ENCODE data around the gene SSTR3. TPM values are rescaled to one million over a fixed set of nuclear protein-coding genes. Genes with fewer than 3 reads are reported as not detected.
"Not testable (repeated sequence)": the region's sequence is repeated elsewhere in the genome, so short reads cannot be mapped to it uniquely, and the experiment has no call there.

Gene SSTR3
- total RNA-seq, 2 donors from 2014 or later, result not detected

- peak; percentile 51 to 78 for ATAC-seq
- DNase-seq, result peak; percentile 72
These were observed 32.0 kb upstream of the SSTR3 start, which contains the start of gene RAC2 for GRCh38 chr22:37244114-37244921. Gene RAC2 (minus strand): TSS chr22:37244269. CDS start chr22:37244148, 121 bp downstream.

GRCh38 chr22:37243402-37244113 lies 31.3 kb upstream of the SSTR3 start:
- ATAC-seq, result peak in 1 of 2 donors; percentile 3
- intact Hi-C loops (cut with DNase I), result no loop called here
- no peak for DNase-seq

More at GRCh38 chr22:37244114-37244921, 32.0 kb upstream of the SSTR3 start, which contains the start of gene RAC2:
- intact Hi-C loops (cut with DNase I), result no loop called here

- peak; percentile 52 to 77 for ATAC-seq
- intact Hi-C loops (cut with DNase I), result no loop called here
- peak; percentile 55 for DNase-seq
These were observed 30.2 kb upstream of the SSTR3 start for GRCh38 chr22:37242395-37242918.

GRCh38 chr22:37241351-37242142 lies 29.3 kb upstream of the SSTR3 start:
- intact Hi-C loops (cut with DNase I), result no loop called here
- DNase-seq (no peak), ATAC-seq (no peak)

- intact Hi-C loops (cut with DNase I), result no loop called here
- DNase-seq (no peak), ATAC-seq (no peak)
These were observed 28.7 kb upstream of the SSTR3 start for GRCh38 chr22:37240941-37241320.

- ATAC-seq (no peak), DNase-seq (no peak)
- intact Hi-C loops (cut with DNase I), result no loop called here
These were observed 28.1 kb upstream of the SSTR3 start for GRCh38 chr22:37240240-37240940.

GRCh38 chr22:37239336-37240239 lies 27.3 kb upstream of the SSTR3 start:
- no peak for ATAC-seq
- intact Hi-C loops (cut with DNase I), result no loop called here
- no peak for DNase-seq

GRCh38 chr22:37237371-37238268 lies 25.3 kb upstream of the SSTR3 start:
- intact Hi-C loops (cut with DNase I), result no loop called here
- peak in 1 of 2 donors; percentile 16 for ATAC-seq
- DNase-seq, result no peak

GRCh38 chr22:37235897-37236607 lies 23.8 kb upstream of the SSTR3 start:
- DNase-seq, result no peak
- ATAC-seq, result no peak
- intact Hi-C loops (cut with DNase I), result no loop called here

- DNase-seq (no peak), ATAC-seq (no peak)
- intact Hi-C loops (cut with DNase I), result no loop called here
These were observed 22.7 kb upstream of the SSTR3 start for GRCh38 chr22:37234736-37235711.

GRCh38 chr22:37233751-37234631 lies 21.7 kb upstream of the SSTR3 start:
- intact Hi-C loops (cut with DNase I), result no loop called here
- DNase-seq, result no peak
- no peak for ATAC-seq

- DNase-seq; ATAC-seq; intact Hi-C loops (cut with DNase I): not testable (repeated sequence)
These were observed 21.1 kb upstream of the SSTR3 start for GRCh38 chr22:37233371-37233750.

GRCh38 chr22:37232140-37232998 lies 20.1 kb upstream of the SSTR3 start:
- no peak for ATAC-seq
- intact Hi-C loops (cut with DNase I), result no loop called here
- no peak for DNase-seq

Data from left cardiac atrium (tissue), 4 donors.